ENCODE results near the gene PTPRK. TPM values are rescaled to one million over a fixed set of nuclear protein-coding genes. Genes with fewer than 3 reads are reported as not detected.

PTPRK gene
- total RNA-seq, 2 donors from 2014 or later = 60.6 to 121 TPM

- ATAC-seq (no peak), DNase-seq (no peak)
- Histone ChIP-seq H3K4me1 (peaks cover 25% of the 10 kb centered on the region), H3K4me3 (no peak overlapping the region), H3K36me3 (replicated peaks in 1 of 2; ENCODE audit: insufficient read depth in 1 of 2, low read depth in 2 of 2) (no peaks in the 10 kb centered on the region), H3K27ac (peak overlapping the region in 2 of 4 donors; percentile 47 to 59), H3K9me3 (no peaks in the 10 kb centered on the region), H3K27me3 (no peaks in the 10 kb centered on the region)
- 68 to 73% methylated on average over 7 of the region's 7 CpGs for WGBS, 2 donors
- intact Hi-C loops (cut with DNase I) = no loop called here
- TF ChIP-seq, protein P1, sequence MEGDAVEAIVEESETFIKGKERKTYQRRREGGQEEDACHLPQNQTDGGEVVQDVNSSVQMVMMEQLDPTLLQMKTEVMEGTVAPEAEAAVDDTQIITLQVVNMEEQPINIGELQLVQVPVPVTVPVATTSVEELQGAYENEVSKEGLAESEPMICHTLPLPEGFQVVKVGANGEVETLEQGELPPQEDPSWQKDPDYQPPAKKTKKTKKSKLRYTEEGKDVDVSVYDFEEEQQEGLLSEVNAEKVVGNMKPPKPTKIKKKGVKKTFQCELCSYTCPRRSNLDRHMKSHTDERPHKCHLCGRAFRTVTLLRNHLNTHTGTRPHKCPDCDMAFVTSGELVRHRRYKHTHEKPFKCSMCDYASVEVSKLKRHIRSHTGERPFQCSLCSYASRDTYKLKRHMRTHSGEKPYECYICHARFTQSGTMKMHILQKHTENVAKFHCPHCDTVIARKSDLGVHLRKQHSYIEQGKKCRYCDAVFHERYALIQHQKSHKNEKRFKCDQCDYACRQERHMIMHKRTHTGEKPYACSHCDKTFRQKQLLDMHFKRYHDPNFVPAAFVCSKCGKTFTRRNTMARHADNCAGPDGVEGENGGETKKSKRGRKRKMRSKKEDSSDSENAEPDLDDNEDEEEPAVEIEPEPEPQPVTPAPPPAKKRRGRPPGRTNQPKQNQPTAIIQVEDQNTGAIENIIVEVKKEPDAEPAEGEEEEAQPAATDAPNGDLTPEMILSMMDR (IDR thresholded peaks at IDR 0.05) = no peak
- no peak for TF ChIP-seq POLR2A (IDR thresholded peaks at IDR 0.05)
Measured at GRCh38 chr6:128463942-128464341, 56.5 kb downstream of the PTPRK start.

- Histone ChIP-seq H3K36me3 (replicated peaks in 1 of 2; ENCODE audit: insufficient read depth in 1 of 2, low read depth in 2 of 2) (no peaks in the 10 kb centered on the region), H3K4me3 (no peak overlapping the region), H3K27ac (no peak overlapping the region), H3K9me3 (no peaks in the 10 kb centered on the region), H3K4me1 (peaks cover 33% of the 10 kb centered on the region), H3K27me3 (no peaks in the 10 kb centered on the region)
- DNase-seq (no peak), ATAC-seq (no peak)
- intact Hi-C loops (cut with DNase I) = no loop called here
- TF ChIP-seq, protein P1 (IDR thresholded peaks at IDR 0.05) = no peak
- no peak for TF ChIP-seq POLR2A (IDR thresholded peaks at IDR 0.05)
- 38 to 42% methylated on average over 3 of the region's 3 CpGs for WGBS, 2 donors
Measured at GRCh38 chr6:128461501-128461900, 58.9 kb downstream of the PTPRK start.

DNA sequence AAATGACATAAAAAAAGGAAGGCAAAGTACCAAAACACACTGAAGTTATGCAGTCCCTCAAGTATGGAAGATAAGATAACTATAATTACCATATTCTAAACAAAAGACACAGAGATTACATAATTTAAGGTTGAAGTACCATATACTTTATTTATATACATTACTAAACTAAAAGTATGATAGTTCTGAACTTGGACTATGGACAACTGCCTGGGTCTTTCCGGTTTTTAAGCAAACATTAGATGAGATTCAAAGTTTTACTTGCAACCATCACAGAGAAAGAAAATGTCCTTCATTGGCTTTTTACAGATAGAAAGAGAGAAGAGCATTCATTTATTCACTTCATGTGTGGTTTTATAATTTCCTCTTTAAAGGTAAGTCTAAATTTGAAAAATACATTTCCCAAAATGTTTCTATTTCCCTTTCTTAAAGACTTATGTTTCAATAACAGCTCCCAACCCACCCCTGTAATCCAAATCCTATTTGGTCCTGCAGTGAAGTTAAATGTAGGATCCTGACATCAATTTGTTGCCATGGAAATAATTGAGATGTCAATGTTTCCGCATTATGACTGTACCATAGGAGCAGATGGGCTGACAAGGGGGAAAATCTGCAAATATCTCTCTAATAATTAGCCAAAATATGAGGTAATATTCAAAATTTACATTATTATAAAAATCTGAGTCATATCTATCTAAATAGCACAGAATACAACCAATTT, 63.7 kb downstream of the PTPRK start:
- no peak overlapping the region for H3K27ac ChIP-seq
- TF ChIP-seq POLR2A (IDR thresholded peaks at IDR 0.05) = no peak
- TF ChIP-seq, protein P1 (IDR thresholded peaks at IDR 0.05) = no peak
- intact Hi-C loops (cut with DNase I) = no loop called here
- H3K27me3 ChIP-seq = no peaks in the 10 kb centered on the region
- no peaks in the 10 kb centered on the region for H3K9me3 ChIP-seq
- 62 to 65% methylated on average over 2 of the region's 2 CpGs for WGBS, 2 donors
- no peak overlapping the region for H3K4me3 ChIP-seq
- ATAC-seq = no peak
- H3K36me3 ChIP-seq (replicated peaks in 1 of 2; ENCODE audit: insufficient read depth in 1 of 2, low read depth in 2 of 2) = no peaks in the 10 kb centered on the region
- peaks cover 23% of the 10 kb centered on the region for H3K4me1 ChIP-seq
- no peak for DNase-seq

DNA sequence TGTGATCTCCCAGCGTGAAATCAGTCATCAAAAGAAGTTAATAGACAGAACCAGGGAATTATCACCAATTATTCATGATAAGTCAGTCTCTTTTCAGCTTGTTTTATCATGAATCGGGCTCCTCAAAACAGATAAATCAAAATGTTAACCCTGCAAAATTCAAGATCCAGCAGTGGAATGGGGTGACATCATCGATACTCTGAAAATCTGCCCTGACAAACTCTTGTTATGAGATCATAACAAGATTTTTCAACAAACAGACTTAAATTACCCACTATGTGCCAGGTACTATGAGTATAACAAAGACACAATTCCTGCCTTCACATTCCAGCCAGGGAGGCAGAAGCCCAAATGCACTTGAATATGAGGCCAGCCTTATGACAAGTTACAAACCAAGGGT, 64.4 kb downstream of the PTPRK start:
- no peak for DNase-seq
- no peak for ATAC-seq
- Histone ChIP-seq H3K4me1 (peaks cover 23% of the 10 kb centered on the region), H3K4me3 (no peak overlapping the region), H3K9me3 (no peaks in the 10 kb centered on the region), H3K27ac (no peak overlapping the region), H3K36me3 (replicated peaks in 1 of 2; ENCODE audit: insufficient read depth in 1 of 2, low read depth in 2 of 2) (no peaks in the 10 kb centered on the region), H3K27me3 (no peaks in the 10 kb centered on the region)
- 87 to 89% methylated on average over 3 of the region's 3 CpGs for WGBS, 2 donors
- intact Hi-C loops (cut with DNase I) = no loop called here
- TF ChIP-seq POLR2A (IDR thresholded peaks at IDR 0.05) = no peak
- TF ChIP-seq, protein P1 (IDR thresholded peaks at IDR 0.05) = no peak

GRCh38 chr6:128452713-128453112, 67.7 kb downstream of the PTPRK start:
- TF ChIP-seq, protein P1 (IDR thresholded peaks at IDR 0.05) = no peak
- H3K27ac ChIP-seq = no peak overlapping the region
- H3K4me3 ChIP-seq = no peak overlapping the region
- ATAC-seq (no peak), DNase-seq (no peak)
- intact Hi-C loops (cut with DNase I) = no loop called here
- no peaks in the 10 kb centered on the region for H3K9me3 ChIP-seq
- no peaks in the 10 kb centered on the region for H3K36me3 ChIP-seq (replicated peaks in 1 of 2; ENCODE audit: insufficient read depth in 1 of 2, low read depth in 2 of 2)
- peaks cover 31% of the 10 kb centered on the region for H3K4me1 ChIP-seq
- 53 to 74% methylated on average over 2 of the region's 2 CpGs for WGBS, 2 donors
- no peaks in the 10 kb centered on the region for H3K27me3 ChIP-seq
